MM.1S (cell line): ENCODE data around the gene HPGDS.

ENCODE experiments used
- EZH2 ChIP-seq: fragments of 300-600 bp; sonication (generic); optimal IDR thresholded peaks from 2 replicates; pipeline ENCODE3; 2017; ENCODE audit warnings: low read depth, mild to moderate bottlenecking, antibody characterized with exemption, low read length, mixed read lengths
- EZH2phosphoT487 ChIP-seq: fragments of 300-600 bp; sonication (generic); IDR thresholded peaks from 2 replicates; pipeline ENCODE4 v1.6.1; 2018; ENCODE audit warnings: antibody characterized with exemption, low read length
- TF ChIP-seq, protein P1 (sequence below): fragments of 300-600 bp; sonication (generic); IDR thresholded peaks from 2 replicates; pipeline ENCODE4 v1.5.1; 2016; ENCODE audit warnings: antibody characterized with exemption, low read length, mixed read lengths

DNA sequence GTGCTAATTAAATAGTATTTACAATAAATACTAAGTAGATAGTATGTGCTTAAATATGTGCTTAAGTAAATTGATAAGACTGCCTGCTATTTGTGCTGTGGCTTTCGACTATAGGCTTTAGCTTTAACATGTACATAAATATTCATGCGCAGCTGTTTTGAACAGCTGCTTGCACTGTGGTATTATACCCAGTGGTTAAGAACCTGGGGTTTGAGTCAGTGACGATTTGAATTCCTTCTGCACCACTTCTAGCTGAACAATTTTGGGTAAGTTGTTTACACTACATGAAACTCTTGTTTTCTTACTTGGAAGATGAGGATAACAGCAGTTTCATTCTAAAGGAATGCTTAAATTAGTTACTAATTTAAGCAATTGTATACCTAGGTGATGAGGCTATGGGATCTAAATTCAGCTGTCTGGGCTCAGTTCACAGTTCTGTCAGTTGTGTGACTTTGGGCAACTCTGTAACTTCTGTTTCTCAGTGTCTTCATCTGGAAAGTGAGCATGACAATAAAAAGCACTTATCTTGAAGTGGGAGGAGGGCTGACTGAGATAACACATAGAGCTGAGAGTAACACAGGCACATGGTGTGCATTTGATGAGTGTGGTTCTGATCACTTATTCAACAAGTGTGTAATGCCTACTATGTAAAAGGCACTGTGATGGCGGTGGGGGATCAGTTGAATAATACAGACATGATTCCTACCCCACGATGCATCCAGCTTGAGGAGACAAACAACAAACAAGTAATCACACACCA lies 37.0 kb downstream of the HPGDS start:
- TF ChIP-seq, protein P1, sequence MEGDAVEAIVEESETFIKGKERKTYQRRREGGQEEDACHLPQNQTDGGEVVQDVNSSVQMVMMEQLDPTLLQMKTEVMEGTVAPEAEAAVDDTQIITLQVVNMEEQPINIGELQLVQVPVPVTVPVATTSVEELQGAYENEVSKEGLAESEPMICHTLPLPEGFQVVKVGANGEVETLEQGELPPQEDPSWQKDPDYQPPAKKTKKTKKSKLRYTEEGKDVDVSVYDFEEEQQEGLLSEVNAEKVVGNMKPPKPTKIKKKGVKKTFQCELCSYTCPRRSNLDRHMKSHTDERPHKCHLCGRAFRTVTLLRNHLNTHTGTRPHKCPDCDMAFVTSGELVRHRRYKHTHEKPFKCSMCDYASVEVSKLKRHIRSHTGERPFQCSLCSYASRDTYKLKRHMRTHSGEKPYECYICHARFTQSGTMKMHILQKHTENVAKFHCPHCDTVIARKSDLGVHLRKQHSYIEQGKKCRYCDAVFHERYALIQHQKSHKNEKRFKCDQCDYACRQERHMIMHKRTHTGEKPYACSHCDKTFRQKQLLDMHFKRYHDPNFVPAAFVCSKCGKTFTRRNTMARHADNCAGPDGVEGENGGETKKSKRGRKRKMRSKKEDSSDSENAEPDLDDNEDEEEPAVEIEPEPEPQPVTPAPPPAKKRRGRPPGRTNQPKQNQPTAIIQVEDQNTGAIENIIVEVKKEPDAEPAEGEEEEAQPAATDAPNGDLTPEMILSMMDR = no peak
- TF ChIP-seq EZH2phosphoT487 (no peak), EZH2 (no peak)
